DMS153 treated with DMSO at 0.1 percent for 48 hours (cell line): ENCODE data around the gene FOXL2NB.

Experiments used
- DNase-seq: peaks from one replicate; lab custom pipeline; 2025; ENCODE audit not compliant: unreplicated experiment; lab: John Stamatoyannopoulos, UW

Gene FOXL2NB

GRCh38 chr3:138944929-138945708 lies 1.9 kb upstream of the FOXL2NB start:
- no peak for DNase-seq

GRCh38 chr3:138945709-138946662 lies 1.0 kb upstream of the FOXL2NB start:
- DNase-seq: peak; percentile 24

GRCh38 chr3:138947495-138948121 lies 591 bp downstream of the FOXL2NB start:
- DNase-seq: no peak

- DNase-seq: no peak
These were observed 1.5 kb downstream of the FOXL2NB start for GRCh38 chr3:138948371-138949001.

GRCh38 chr3:138949002-138949418 lies 2.0 kb downstream of the FOXL2NB start:
- no peak for DNase-seq

GRCh38 chr3:138949445-138950005 lies 2.5 kb downstream of the FOXL2NB start:
- no peak for DNase-seq

- no peak for DNase-seq
These were observed 3.1 kb downstream of the FOXL2NB start for GRCh38 chr3:138950006-138950644.

- no peak for DNase-seq
These were observed 3.7 kb downstream of the FOXL2NB start for GRCh38 chr3:138950701-138951100.

- DNase-seq: no peak
These were observed 13.4 kb downstream of the FOXL2NB start for GRCh38 chr3:138960417-138960852.

- DNase-seq: no peak
These were observed 16.0 kb downstream of the FOXL2NB start for GRCh38 chr3:138962854-138963560.

GRCh38 chr3:138964264-138964663 lies 17.2 kb downstream of the FOXL2NB start:
- no peak for DNase-seq

GRCh38 chr3:138964923-138965322 lies 17.9 kb downstream of the FOXL2NB start:
- no peak for DNase-seq

GRCh38 chr3:138971766-138972320 lies 24.8 kb downstream of the FOXL2NB start:
- no peak for DNase-seq

- DNase-seq: no peak
These were observed 25.9 kb downstream of the FOXL2NB start for GRCh38 chr3:138972941-138973340.

- DNase-seq: no peak
These were observed 27.4 kb downstream of the FOXL2NB start for GRCh38 chr3:138974462-138974861.

GRCh38 chr3:138975351-138975750 lies 28.3 kb downstream of the FOXL2NB start:
- DNase-seq: no peak

- DNase-seq: no peak
These were observed 29.0 kb downstream of the FOXL2NB start for GRCh38 chr3:138976047-138976446.

- DNase-seq: no peak
These were observed 37.8 kb downstream of the FOXL2NB start for GRCh38 chr3:138984816-138985215.

- no peak for DNase-seq
These were observed 38.9 kb downstream of the FOXL2NB start for GRCh38 chr3:138985932-138986331.
